CD4-positive, alpha-beta T cell treated with Interleukin-17A for 4 hours (primary cell): Measurements from ENCODE around the gene PHLDB3.
"Not testable (repeated sequence)": the region's sequence is repeated elsewhere in the genome, so short reads cannot be mapped to it uniquely, and the experiment has no call there.

Experiments used
- DNase-seq: peaks from one replicate; pipeline ENCODE4 v3.0.0-alpha.2; 2020; ENCODE audit warnings: mixed read lengths

Gene PHLDB3

DNA sequence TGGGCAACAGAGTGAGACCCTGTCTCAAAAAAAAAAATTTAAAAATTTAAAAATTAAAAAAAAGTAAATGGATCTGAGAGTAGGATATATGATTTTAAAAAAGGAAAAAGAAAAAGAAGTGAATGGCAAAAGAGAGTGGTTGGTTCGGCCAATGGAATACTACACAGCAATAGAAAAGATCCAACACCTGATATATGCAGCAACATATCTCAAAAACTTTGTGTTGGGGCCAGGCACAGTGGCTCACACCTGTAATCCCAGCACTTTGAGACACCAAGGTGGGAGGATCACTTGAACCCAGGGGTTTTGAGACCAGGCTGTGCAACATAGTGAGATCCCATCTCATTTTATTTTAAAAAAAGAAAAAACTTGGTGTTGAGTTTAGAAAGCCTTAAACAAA lies 37.8 kb downstream of the PHLDB3 start:
- DNase-seq, result no peak

DNA sequence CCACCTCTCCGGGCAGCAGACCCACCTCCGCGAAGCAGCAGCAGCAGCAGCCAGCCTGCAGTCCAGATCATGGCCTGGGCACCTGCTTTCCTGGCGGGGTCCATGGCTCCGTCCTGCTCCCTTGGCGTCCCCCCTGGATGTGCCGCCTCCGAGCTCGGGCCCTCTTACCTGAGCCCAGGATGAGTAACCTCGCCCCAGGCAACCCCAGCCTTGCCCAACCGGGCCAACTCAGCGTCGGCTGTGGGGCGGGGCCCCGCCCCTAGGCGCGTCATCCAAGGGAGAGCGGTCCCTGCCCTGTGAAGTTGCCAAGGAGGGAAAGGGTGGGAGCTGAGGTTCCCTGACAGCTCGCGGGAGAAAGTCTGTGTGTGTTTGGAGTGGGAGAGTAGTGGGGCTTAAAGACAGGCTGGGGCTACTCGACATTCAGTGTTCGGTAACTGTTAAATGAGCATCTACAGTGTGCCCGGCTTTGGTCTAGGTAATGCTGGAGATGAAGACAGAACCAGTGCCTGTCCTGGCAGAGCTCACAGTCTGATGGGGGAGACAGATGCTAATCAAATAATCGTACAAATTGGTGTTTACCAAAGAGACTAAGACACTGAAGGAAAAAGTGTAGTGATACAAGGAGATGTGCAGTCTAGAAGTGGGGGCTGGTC lies 39.0 kb downstream of the PHLDB3 start, which contains the start of gene LYPD3:
Gene LYPD3, minus strand, starts transcription at position 141 of the 653 bp plus-strand sequence. Its CDS starts 37 bp downstream, at position 104.
- DNase-seq, result peak; percentile 46

DNA sequence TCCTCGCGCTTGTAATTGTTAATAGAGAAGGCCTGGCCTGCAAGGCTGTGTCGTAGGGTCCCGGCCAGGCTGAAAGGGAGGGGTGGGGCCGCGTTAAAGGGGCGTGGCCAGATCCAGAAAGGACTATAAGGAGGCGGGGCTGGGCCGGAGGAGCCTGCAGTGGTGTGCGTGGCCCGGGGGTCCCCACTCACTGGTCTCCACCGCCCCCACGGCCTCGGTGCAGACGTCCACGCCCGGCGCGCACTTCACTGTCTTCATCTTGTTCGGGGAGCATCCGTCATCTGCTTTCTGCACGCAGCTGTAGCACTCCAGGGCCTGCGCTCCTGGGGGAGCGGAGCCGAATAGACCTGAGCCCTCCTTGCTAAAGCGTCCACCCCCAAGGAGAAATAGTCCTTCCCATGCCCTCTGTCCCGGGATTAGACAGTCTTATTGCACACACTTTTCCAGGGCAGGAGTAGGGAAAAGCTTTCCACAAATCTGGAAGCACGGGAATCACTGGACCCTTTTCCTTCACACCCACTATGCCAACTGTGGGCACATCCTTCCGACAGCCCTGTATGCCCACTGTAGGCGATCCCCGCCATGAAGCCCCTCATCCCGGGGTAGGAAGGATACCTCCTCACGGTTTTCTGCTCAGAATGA lies 40.3 kb downstream of the PHLDB3 start:
- DNase-seq, result peak; percentile 86

DNA sequence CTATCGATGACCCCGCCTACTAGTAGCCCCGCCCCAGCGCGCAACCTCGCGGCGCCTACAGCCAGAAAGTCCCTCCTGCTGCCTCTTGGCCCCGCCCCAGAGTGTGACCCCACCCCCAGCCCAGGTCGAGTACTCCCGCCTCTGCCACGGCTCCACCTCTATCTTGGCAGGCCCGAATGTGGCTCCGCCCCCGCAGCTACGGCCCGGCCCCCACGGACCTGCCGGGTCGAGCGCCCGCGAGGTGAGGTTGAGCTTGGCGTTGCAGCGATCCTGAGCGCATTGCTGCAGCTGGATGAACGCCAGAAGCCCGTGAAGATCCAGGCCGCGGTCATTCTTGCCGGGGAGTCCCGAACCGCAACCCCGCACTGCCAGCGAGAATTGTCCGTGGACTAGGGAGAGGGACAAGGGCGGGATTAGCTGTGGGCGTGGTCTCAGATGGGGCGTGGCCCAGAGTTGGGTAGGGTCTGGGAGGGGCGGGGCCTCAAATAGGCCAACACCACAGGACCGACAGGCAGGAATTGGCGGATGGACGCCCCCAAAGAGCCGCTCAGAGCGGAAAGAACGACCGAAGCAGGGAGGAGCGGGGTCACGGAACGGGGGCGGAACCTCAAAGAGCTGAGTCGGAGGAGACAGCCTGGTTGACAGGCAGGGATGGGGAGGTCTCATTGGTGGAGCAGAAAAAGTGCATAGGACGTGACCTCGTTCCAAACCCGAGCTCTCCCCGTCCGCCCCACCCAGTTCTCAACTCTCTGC lies 41.0 kb downstream of the PHLDB3 start:
- DNase-seq, result peak; percentile 100

DNA sequence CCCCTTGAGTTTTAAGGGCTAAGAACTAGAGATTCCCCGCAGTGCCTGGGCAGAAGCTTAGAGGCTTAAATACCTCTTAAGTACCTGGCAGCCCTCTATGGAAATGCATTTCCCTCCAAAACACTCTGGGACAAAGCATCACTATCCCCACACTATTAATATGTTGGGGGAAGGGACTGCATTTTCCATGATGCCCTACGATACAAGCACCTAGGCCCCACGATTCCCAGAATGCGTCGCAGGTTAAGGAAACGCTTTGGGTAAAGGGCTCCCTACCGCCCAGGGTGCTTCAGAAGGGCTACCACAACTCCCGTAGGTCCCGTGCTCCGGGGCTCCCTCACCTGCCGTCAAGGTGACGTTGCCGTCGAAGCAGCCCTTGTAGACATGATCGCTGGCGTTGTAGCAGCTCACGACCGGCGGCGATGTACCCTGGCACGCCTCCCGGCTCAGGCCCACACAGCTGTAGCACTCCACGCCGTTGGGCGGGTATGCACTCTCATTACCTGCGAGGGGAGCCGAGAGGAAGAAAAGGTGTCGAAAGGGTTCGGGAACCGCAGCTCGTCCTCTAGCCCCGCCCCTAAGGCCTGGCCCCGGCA lies 41.7 kb downstream of the PHLDB3 start:
- DNase-seq, result no peak

DNA sequence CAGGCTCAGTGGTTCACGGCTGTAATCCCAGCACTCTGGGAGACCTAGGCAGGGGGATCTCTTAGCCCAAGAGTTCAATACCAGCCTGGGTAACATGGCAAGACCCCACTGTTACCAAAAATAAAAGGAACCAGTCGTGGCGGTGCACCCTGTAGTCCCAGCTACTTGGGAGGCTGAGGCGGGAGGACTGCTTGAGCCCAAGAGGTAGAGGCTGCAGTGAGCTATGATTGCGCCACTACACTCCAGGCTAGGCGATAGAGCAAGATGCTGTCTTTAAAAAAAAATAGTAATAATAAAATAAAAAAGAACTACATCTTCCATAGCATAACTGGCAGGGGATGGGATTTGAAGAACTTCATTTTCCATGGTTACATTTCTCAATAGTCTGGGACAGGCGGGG lies 42.2 kb downstream of the PHLDB3 start:
- DNase-seq, result no peak

GRCh38 chr19:43461303-43461702 lies 43.2 kb downstream of the PHLDB3 start:
- DNase-seq, result no peak

DNA sequence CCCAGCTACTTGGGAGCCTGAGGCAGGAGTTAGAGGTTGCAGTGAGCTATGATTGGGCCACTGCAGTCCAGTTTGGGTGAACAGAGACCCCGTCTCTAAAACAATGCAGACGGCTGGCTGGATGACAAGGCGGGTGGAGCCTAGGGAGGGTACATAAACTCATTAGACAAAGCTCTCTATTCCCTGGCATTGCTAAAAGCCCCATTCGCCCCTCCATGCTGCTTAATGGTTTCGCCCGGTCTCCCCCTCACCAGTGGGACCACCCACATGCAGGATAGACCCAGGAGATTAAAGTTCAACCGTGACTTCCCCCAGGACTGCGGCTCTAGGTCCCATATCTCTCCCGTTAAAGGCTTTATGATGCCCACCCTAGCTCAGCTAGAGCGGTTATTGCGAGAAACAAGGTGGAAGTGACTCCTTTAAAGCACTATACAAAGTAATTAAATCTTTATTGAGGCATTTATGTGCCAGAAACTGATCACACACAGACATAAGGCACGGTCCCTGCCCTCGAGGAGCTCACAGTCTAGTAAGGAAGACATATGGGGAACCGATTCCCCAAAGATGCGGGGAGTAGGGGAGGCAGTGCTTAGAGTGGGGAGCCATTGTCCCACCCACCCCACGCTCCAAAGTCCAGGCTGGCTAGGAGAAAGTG lies 44.1 kb downstream of the PHLDB3 start:
- no peak for DNase-seq

DNA sequence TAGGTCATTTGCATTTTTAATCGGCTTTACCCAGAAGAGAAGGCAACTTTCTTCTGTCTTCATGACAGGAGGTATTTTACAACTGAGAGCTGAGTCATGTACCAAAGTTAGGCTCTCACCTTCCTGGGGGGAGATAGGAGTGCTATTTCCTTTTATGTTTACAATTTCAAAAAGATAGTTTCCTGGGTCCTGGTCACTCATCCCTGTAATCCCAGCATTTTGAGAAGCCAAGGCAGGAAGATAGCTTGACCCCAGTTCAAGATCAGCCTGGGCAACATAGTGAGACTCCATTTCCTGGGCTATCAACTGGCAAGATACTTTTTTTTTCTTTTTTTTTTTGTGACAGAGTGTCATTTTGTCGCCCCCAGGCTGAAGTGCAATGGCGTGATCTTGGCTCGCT lies 46.7 kb downstream of the PHLDB3 start:
- no peak for DNase-seq

DNA sequence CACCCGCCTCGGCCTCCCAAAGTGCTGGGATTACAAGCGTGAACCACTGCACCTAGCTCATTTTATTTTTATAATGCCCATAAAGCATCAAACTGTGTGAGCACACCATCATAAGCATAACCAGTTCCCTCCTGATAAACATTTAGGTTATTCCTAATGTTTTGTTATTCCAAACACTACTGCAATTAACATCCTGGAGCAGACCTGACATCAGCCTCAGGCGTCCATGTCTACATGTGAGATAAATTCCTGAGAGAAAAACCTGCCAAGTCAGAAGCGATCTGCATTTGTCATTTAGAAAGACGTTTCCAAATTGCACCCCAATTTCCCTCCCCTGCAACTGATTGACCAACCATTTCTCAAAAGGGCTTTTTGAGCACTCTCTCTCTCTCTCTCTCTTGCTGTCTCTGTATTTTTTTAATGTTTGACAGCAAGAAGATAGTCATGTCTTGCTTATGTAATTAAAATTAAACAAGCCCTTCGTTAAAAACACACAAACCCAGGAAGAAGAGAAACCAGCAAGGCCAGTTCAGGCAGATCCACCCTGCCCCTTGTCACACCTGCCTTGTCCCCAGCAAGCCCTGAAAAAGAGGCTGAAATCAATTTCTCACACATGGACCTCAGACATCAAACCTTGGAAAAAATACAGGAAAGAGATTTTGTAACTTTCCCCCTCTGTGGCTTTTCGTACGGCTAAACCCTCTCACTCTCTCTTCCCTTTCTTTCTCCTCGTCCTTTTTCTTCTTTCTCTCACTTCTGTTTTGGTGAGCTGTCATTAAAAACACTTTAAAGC lies 49.0 kb downstream of the PHLDB3 start:
- DNase-seq, result no peak

DNA sequence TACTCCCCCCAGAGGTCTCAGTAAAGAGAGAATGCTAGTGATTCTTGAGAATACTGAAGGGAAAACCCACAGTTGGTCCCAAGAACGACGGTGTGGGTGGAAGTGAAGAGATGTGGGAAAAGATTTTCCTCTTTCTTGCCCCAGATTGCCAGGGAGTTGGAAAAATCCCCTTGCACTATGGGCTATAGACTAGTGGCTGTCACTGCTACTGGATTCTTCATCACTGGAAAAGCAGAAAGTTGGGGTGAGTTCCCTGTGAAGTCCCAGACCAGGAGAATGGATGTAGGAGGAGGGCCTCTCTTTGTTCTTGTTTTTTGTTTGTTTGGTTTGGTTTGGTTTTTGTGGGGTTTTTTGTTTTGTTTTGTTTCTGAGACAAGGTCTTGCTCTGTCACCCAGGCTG lies 50.5 kb downstream of the PHLDB3 start:
- DNase-seq, result no peak

DNA sequence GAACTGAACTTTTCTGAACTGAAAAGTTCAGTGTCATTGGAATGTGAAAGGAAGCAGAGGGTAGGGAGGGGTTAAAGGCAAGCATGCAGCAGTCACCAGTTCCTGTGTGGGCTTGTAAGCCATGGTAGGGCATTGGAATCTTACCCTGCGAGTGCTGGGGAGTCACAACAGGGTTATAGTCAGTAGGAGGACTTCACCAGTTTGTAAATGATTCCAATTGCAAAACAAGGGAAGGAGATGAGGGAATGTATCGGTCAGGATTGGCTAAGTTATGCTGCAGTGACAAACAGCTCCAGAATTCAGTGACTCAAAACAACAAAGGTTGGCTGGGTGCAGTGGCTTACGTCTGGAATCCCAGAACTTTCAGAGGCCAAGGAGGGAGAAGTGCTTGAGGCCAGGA lies 52.0 kb downstream of the PHLDB3 start:
- no peak for DNase-seq

GRCh38 chr19:43450545-43450997 lies 54.0 kb downstream of the PHLDB3 start:
- DNase-seq, result no peak

GRCh38 chr19:43447655-43448054 lies 56.9 kb downstream of the PHLDB3 start:
- DNase-seq, result no peak

GRCh38 chr19:43446746-43447489 lies 57.6 kb downstream of the PHLDB3 start:
- peak; percentile 88 for DNase-seq

- no peak for DNase-seq
Measured at GRCh38 chr19:43445426-43445825, 59.1 kb downstream of the PHLDB3 start.

DNA sequence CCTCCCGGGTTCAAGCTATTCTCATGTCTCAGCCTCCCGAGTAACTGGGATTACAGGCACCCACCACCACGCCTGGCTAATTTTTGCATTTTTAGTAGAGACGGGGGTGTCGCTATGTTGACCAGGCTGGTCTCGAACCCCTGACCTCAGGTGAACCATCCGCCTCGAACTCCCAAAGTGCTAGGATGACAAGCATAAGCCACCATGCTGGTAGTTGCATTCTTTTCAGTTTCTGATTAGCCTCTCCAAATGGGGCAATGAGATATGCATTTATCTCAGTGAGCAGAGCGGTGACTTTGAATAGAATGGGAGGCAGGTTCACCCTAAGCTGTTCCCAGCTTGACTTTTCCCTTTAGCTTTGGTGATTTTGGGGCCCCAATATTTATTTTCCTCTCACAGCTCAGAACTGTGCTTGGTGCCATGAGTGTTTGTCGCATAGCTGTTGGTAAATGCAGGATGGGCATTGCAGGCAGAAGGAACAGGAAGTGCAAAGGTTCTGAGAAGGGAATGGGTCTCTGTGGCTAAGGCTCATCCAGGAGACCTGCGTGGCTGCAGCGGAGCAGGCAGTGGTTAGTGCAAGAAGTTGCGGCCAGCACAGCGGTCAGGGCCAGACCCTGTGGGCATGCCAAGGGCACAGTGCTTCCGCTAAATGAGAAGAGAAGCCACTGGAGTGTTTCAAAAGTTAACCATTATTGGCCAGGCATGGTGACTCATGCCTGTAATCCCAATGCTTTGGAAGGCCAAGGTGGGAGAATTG lies 59.8 kb downstream of the PHLDB3 start:
- no peak for DNase-seq

GRCh38 chr19:43444091-43444490 lies 60.5 kb downstream of the PHLDB3 start:
- not testable (repeated sequence) for DNase-seq

DNA sequence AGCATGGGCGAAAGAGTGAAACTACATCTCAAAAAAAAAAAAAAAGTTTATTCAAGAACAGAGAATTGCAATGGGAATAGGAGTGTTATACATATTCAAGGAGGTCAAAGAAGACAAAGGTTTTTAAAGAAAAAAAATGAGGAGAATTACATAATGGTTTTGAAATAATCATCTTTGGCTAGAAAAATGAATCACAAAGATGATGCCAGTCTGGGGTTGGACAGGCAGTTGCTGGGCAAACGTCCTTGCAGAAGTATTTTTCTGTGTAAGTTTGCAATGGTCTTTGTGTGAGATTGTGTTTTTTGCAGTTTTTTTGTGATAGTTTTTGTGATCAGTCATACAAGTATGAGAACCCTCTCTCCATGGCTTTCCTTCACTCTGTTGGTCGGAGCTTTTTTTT lies 62.8 kb downstream of the PHLDB3 start:
- no peak for DNase-seq

- DNase-seq, result no peak
Measured at GRCh38 chr19:43439709-43440063, 64.9 kb downstream of the PHLDB3 start.
